ENCODE measurements around the gene NKRF.
"Not testable (repeated sequence)": the region's sequence is repeated elsewhere in the genome, so short reads cannot be mapped to it uniquely, and the experiment has no call there.

DNA sequence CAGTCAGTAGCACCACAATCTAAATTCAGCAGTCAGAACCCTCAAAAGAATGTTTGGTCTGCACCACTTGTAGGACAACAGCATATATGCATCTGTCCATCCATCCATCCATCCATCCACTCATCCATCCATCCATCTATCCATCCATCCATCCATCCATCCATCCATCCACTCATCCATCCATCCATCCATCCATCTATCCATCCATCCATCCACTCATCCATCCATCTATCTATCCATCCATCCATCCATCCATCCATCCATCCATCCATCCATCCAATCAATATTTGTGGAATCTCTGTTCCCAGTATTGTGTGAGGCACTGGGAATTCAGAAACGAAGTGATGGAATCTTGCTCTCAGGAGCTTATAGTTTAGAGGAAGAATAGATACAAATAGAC lies 31.2 kb upstream of the NKRF start:
- TF ChIP-seq, protein P1, sequence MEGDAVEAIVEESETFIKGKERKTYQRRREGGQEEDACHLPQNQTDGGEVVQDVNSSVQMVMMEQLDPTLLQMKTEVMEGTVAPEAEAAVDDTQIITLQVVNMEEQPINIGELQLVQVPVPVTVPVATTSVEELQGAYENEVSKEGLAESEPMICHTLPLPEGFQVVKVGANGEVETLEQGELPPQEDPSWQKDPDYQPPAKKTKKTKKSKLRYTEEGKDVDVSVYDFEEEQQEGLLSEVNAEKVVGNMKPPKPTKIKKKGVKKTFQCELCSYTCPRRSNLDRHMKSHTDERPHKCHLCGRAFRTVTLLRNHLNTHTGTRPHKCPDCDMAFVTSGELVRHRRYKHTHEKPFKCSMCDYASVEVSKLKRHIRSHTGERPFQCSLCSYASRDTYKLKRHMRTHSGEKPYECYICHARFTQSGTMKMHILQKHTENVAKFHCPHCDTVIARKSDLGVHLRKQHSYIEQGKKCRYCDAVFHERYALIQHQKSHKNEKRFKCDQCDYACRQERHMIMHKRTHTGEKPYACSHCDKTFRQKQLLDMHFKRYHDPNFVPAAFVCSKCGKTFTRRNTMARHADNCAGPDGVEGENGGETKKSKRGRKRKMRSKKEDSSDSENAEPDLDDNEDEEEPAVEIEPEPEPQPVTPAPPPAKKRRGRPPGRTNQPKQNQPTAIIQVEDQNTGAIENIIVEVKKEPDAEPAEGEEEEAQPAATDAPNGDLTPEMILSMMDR (conservative IDR thresholded peaks at IDR 0.05; ENCODE audit: low read depth, low read length) = not testable (repeated sequence)
- not testable (repeated sequence) for TF ChIP-seq EZH2 (IDR thresholded peaks at IDR 0.05; ENCODE audit: borderline replicate concordance, low read depth, low read length, poor library complexity, severe bottlenecking)
